Measurements from ENCODE around the gene GPR149. TPM values are rescaled to one million over a fixed set of nuclear protein-coding genes. Genes with fewer than 3 reads are reported as not detected.

The GPR149 gene
- total RNA-seq, 2 donors from 2014 or later, result not detected

Other genes with a start within 250 kb of the GPR149 start
- 10 to 100 TPM; 41.0 to 47.6 TPM for gene DHX36, start 105.7 kb downstream of the GPR149 start, total RNA-seq

All from left colon (tissue), 2 donors.